ENCODE results near the gene CRYGS. TPM values are rescaled to one million over a fixed set of nuclear protein-coding genes. Genes with fewer than 3 reads are reported as not detected.

The CRYGS gene
- total RNA-seq, 4 donors from 2014 or later: 0.77 to 6.2 (median 2.4) TPM; not detected in 1

DNA sequence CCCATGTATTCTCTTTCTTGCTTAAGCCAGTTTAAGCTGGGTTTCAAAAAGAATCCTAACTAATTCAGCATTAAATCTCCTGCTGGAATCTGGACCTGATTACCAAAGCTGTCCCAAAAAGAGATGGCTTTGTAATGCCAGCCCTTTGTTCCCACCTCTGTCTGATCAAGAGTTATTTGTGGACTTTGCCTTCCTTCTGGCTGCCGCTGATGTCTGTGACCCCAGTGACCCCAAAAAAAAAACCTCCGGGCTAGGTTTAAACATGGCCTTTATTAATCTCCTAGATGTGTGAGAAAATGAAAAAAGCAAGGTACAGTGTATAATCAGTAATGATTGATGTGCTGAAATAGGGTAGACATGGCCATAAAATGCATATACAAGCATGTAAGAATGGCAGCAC lies 20.7 kb downstream of the CRYGS start:
- Histone ChIP-seq H3K4me1 (no peaks in the 10 kb centered on the region), H3K36me3 (no peaks in the 10 kb centered on the region), H3K9me3 (no peaks in the 10 kb centered on the region), H3K4me3 (no peak overlapping the region), H3K27ac (no peak overlapping the region), H3K27me3 (no peaks in the 10 kb centered on the region)
- DNase-seq: no peak
- intact Hi-C loops (cut with DNase I; ENCODE audit: low total_unique reads): no loop called here
- no peak for TF ChIP-seq POLR2A (IDR thresholded peaks at IDR 0.05)

DNA sequence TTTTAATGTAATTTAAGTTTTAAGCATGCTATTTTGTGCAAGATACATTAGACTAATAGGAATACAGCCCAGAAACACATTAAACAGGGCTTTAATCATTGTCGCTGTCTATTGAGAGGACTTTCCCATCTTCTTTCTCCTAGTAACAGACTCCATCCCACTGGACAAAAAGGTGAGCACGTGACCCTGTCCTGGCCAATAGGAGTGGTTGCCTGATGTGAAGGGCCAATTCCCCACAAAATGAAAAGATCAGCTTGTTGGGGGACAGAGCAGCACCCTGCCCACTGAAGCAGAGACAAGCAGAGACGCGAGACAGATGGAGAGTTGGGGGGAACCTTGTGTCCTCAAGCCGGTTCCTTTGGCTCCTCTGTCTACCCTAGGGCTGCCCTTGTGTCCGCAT lies 21.2 kb downstream of the CRYGS start:
- Histone ChIP-seq H3K27me3 (no peaks in the 10 kb centered on the region), H3K27ac (no peak overlapping the region), H3K36me3 (no peaks in the 10 kb centered on the region), H3K4me1 (no peaks in the 10 kb centered on the region), H3K4me3 (no peak overlapping the region), H3K9me3 (no peaks in the 10 kb centered on the region)
- no peak for TF ChIP-seq POLR2A (IDR thresholded peaks at IDR 0.05)
- TF ChIP-seq, protein P1, sequence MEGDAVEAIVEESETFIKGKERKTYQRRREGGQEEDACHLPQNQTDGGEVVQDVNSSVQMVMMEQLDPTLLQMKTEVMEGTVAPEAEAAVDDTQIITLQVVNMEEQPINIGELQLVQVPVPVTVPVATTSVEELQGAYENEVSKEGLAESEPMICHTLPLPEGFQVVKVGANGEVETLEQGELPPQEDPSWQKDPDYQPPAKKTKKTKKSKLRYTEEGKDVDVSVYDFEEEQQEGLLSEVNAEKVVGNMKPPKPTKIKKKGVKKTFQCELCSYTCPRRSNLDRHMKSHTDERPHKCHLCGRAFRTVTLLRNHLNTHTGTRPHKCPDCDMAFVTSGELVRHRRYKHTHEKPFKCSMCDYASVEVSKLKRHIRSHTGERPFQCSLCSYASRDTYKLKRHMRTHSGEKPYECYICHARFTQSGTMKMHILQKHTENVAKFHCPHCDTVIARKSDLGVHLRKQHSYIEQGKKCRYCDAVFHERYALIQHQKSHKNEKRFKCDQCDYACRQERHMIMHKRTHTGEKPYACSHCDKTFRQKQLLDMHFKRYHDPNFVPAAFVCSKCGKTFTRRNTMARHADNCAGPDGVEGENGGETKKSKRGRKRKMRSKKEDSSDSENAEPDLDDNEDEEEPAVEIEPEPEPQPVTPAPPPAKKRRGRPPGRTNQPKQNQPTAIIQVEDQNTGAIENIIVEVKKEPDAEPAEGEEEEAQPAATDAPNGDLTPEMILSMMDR (IDR thresholded peaks at IDR 0.05): no peak
- no peak for DNase-seq
- intact Hi-C loops (cut with DNase I; ENCODE audit: low total_unique reads): no loop called here

- Histone ChIP-seq H3K4me1 (no peaks in the 10 kb centered on the region), H3K27me3 (no peaks in the 10 kb centered on the region), H3K36me3 (no peaks in the 10 kb centered on the region), H3K27ac (no peak overlapping the region), H3K4me3 (no peak overlapping the region), H3K9me3 (no peaks in the 10 kb centered on the region)
- TF ChIP-seq POLR2A (IDR thresholded peaks at IDR 0.05): no peak
- TF ChIP-seq, protein P1 (IDR thresholded peaks at IDR 0.05): no peak
- intact Hi-C loops (cut with DNase I; ENCODE audit: low total_unique reads): no loop called here
- DNase-seq: no peak
Measured at GRCh38 chr3:186520957-186521842, 23.0 kb downstream of the CRYGS start.

DNA sequence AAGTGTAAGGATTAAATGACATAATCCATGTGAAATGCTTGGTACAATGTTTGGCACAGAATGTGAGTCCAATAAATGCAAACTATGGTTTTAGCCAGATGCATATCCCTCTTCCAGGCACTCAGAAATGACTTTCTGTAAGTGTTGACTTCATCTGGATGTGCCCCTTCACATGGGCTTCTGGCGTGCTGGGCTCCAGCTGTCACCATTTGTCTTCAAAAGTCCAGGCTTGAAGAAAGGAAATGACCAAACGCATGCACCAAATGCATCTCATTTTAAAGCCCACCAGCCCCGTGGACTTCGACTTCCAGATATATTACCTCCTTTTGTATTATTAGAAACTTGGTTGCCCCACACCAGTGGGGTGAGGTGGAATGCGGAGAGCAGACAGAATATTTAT lies 23.7 kb downstream of the CRYGS start:
- Histone ChIP-seq H3K4me3 (no peak overlapping the region), H3K9me3 (no peaks in the 10 kb centered on the region), H3K27me3 (no peaks in the 10 kb centered on the region), H3K4me1 (no peaks in the 10 kb centered on the region), H3K27ac (no peak overlapping the region), H3K36me3 (no peaks in the 10 kb centered on the region)
- intact Hi-C loops (cut with DNase I; ENCODE audit: low total_unique reads): no loop called here
- no peak for DNase-seq
- no peak for TF ChIP-seq POLR2A (IDR thresholded peaks at IDR 0.05)
- TF ChIP-seq, protein P1 (IDR thresholded peaks at IDR 0.05): no peak

DNA sequence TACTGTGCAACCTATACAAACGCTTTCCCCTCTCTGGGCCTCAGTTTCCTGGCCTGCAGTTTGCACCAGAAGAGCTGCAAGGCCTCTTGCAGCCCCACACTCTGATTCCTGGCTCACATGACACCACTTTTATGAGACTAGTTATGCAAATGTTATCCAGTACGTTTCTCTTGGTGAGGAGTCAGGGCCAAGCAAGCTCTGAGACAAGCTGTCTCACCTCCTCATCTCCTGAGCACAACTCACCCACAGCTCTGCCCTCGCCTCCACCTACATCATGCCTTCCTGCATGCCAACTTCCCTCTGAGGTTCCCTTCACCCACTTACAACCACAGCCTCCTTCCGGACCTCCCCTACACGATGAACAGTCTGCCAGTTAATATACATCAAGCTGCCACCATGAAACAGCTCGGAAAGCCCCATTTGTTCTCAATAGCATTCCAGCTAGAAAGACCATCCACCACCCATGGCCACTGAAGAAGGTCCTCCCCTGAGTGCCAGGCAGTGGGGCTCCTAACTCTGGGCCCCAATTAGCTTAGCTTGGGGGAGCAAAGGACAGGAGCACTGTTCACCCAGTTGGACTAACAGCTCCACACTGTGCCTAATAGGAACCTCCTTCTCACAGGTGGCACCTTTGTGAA lies 25.0 kb downstream of the CRYGS start:
- Histone ChIP-seq H3K4me1 (no peaks in the 10 kb centered on the region), H3K27ac (no peak overlapping the region), H3K9me3 (no peaks in the 10 kb centered on the region), H3K36me3 (no peaks in the 10 kb centered on the region), H3K27me3 (no peaks in the 10 kb centered on the region), H3K4me3 (no peak overlapping the region)
- no peak for DNase-seq
- intact Hi-C loops (cut with DNase I; ENCODE audit: low total_unique reads): no loop called here
- no peak for TF ChIP-seq POLR2A (IDR thresholded peaks at IDR 0.05)
- TF ChIP-seq, protein P1 (IDR thresholded peaks at IDR 0.05): no peak

Data from uterus (tissue), 4 donors.